ENCODE results near the gene USP33.
"Not testable (repeated sequence)": the region's sequence is repeated elsewhere in the genome, so short reads cannot be mapped to it uniquely, and the experiment has no call there.

The USP33 gene

GRCh38 chr1:77759071-77760028 is at the start of gene USP33:
TSS of gene USP33 (minus strand) at chr1:77759852. CDS start at chr1:77741697, 18,155 bp downstream.
- DNase-seq: peak; percentile 76

- DNase-seq: no peak
Measured at GRCh38 chr1:77803371-77803770, 43.7 kb upstream of the USP33 start.

- no peak for DNase-seq
Measured at GRCh38 chr1:77802026-77802425, 42.4 kb upstream of the USP33 start.

GRCh38 chr1:77797991-77798390 is 38.3 kb upstream of the USP33 start:
- DNase-seq: no peak

GRCh38 chr1:77796695-77797405 is 37.2 kb upstream of the USP33 start:
- DNase-seq: no peak

GRCh38 chr1:77794550-77794949 is 34.9 kb upstream of the USP33 start:
- no peak for DNase-seq

- not testable (repeated sequence) for DNase-seq
Measured at GRCh38 chr1:77786093-77786741, 26.6 kb upstream of the USP33 start.

- DNase-seq: no peak
Measured at GRCh38 chr1:77783141-77783540, 23.5 kb upstream of the USP33 start.

- no peak for DNase-seq
Measured at GRCh38 chr1:77781683-77782082, 22.0 kb upstream of the USP33 start.

GRCh38 chr1:77779529-77780281 is 20.1 kb upstream of the USP33 start, which contains the start of gene MIGA1:
TSS of gene MIGA1 (plus strand) at chr1:77779649. CDS start at chr1:77783253, 3,604 bp downstream.
- DNase-seq: peak; percentile 89

- no peak for DNase-seq
Measured at GRCh38 chr1:77776007-77776700, 16.5 kb upstream of the USP33 start.

- DNase-seq: no peak
Measured at GRCh38 chr1:77768006-77768405, 8.4 kb upstream of the USP33 start.

- DNase-seq: no peak
Measured at GRCh38 chr1:77762072-77762476, 2.4 kb upstream of the USP33 start.

GRCh38 chr1:77757603-77758002 is 2.0 kb downstream of the USP33 start:
- DNase-seq: no peak

- DNase-seq: no peak
Measured at GRCh38 chr1:77757066-77757584, 2.5 kb downstream of the USP33 start.

- no peak for DNase-seq
Measured at GRCh38 chr1:77756052-77756754, 3.4 kb downstream of the USP33 start.

- not testable (repeated sequence) for DNase-seq
Measured at GRCh38 chr1:77749489-77749888, 10.2 kb downstream of the USP33 start.

- DNase-seq: no peak
Measured at GRCh38 chr1:77744576-77744975, 15.1 kb downstream of the USP33 start.

- DNase-seq: no peak
Measured at GRCh38 chr1:77742011-77742555, 17.6 kb downstream of the USP33 start.

- DNase-seq: no peak
Measured at GRCh38 chr1:77741316-77741715, 18.3 kb downstream of the USP33 start.

GRCh38 chr1:77739235-77739634 is 20.4 kb downstream of the USP33 start:
- no peak for DNase-seq

All from DMS153 (cell line).